ENCODE data around the gene OR6C70. TPM values are rescaled to one million over a fixed set of nuclear protein-coding genes. Genes with fewer than 3 reads are reported as not detected.
"Not testable (repeated sequence)": the region's sequence is repeated elsewhere in the genome, so short reads cannot be mapped to it uniquely, and the experiment has no call there.

OR6C70 gene
- polyA plus RNA-seq, 4 donors: not detected

DNA sequence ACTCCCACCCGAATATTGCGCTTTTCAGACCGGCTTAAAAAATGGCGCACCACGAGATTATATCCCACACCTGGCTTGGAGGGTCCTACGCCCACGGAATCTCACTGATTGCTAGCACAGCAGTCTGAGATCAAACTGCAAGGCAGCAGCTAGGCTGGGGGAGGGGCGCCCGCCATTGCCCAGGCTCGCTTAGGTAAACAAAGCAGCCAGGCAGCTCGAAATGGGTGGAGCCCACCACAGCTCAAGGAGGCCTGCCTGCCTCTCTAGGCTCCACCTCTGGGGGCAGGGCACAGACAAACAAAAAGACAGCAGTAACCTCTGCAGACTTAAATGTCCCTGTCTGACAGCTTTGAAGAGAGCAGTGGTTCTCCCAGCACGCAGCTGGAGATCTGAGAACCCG lies 14.3 kb upstream of the OR6C70 start:
- FAIRE-seq; H3K27me3 ChIP-seq (ENCODE audit: control insufficient read depth in 3 of 3, insufficient read depth in 3 of 3, low read length in 3 of 3); DNase-seq; H3K4me3 ChIP-seq (ENCODE audit: low read depth in 1 of 3, low read length in 3 of 3); H3K36me3 ChIP-seq (ENCODE audit: control insufficient read depth in 3 of 3, insufficient read depth in 2 of 3, low read depth in 1 of 3, low read length in 3 of 3); H3K9me3 ChIP-seq (ENCODE audit: control insufficient read depth in 2 of 2, insufficient read depth in 1 of 2, low read depth in 1 of 2, low read length in 1 of 2); H3K27ac ChIP-seq (ENCODE audit: low read depth in 1 of 3, low read length in 2 of 3); H3K4me1 ChIP-seq (ENCODE audit: control insufficient read depth in 3 of 3, insufficient read depth in 2 of 3, low read depth in 1 of 3, low read length in 2 of 3): not testable (repeated sequence)
- WGBS, 3 donors: 53 to 78% (median 77%) methylated on average over 6 to 13 of the region's 13 CpGs

DNA sequence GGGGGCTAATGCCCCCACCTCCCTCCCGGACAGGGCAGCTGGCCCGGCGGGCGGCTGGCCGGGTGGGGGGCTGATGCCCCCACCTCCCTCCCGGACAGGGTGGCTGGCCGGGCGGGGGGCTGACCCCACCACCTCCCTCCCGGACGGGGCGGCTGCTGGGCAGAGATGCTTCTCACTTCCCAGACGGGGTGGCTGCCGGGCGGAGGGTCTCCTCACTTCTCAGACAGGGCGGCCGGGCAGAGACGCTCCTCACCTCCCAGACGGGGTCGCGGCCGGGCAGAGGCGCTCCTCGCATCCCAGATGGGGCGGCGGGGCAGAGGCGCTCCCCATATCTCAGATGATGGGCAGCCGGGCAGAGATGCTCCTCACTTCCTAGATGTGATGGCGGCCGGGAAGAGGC lies 9.2 kb upstream of the OR6C70 start:
- WGBS, 3 donors: 92 to 94% (median 94%) methylated on average over 18 to 29 of the region's 29 CpGs
- not testable (repeated sequence) for H3K4me3 ChIP-seq (ENCODE audit: low read depth in 1 of 3, low read length in 3 of 3); H3K9me3 ChIP-seq (ENCODE audit: control insufficient read depth in 2 of 2, insufficient read depth in 1 of 2, low read depth in 1 of 2, low read length in 1 of 2); FAIRE-seq; H3K27ac ChIP-seq (ENCODE audit: low read depth in 1 of 3, low read length in 2 of 3); DNase-seq; H3K27me3 ChIP-seq (ENCODE audit: control insufficient read depth in 3 of 3, insufficient read depth in 3 of 3, low read length in 3 of 3); H3K36me3 ChIP-seq (ENCODE audit: control insufficient read depth in 3 of 3, insufficient read depth in 2 of 3, low read depth in 1 of 3, low read length in 3 of 3); H3K4me1 ChIP-seq (ENCODE audit: control insufficient read depth in 3 of 3, insufficient read depth in 2 of 3, low read depth in 1 of 3, low read length in 2 of 3)

DNA sequence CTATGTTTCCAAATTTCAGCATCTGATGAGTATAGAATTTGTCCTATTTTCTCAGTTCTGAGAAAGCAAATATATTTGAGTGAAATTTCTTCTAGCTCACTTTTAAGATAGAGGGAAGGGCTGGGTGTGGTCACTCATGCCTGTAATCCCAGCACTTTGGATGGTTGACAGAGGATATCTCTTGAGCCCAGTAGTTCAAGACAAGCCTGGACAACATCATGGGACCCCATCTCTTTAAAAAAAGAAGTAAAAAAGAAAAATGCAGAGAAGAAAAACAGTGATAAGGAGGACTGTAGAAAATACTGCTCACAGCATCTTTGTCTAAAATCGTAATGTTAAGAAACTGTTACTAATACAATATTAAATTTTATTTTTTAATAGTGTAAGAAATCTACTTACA lies 2.3 kb upstream of the OR6C70 start:
- FAIRE-seq (no peak), DNase-seq (no peak)
- Histone ChIP-seq H3K27ac (ENCODE audit: low read depth in 1 of 3, low read length in 2 of 3) (no peak overlapping the region), H3K4me1 (ENCODE audit: control insufficient read depth in 3 of 3, insufficient read depth in 2 of 3, low read depth in 1 of 3, low read length in 2 of 3) (no peaks in the 10 kb centered on the region), H3K9me3 (ENCODE audit: control insufficient read depth in 2 of 2, insufficient read depth in 1 of 2, low read depth in 1 of 2, low read length in 1 of 2) (no peaks in the 10 kb centered on the region), H3K4me3 (ENCODE audit: low read depth in 1 of 3, low read length in 3 of 3) (no peak overlapping the region), H3K27me3 (ENCODE audit: control insufficient read depth in 3 of 3, insufficient read depth in 3 of 3, low read length in 3 of 3) (no peaks in the 10 kb centered on the region), H3K36me3 (ENCODE audit: control insufficient read depth in 3 of 3, insufficient read depth in 2 of 3, low read depth in 1 of 3, low read length in 3 of 3) (no peaks in the 10 kb centered on the region)
- WGBS, 3 donors: 88 to 96% (median 93%) methylated on average over 1 of the region's 1 CpG

DNA sequence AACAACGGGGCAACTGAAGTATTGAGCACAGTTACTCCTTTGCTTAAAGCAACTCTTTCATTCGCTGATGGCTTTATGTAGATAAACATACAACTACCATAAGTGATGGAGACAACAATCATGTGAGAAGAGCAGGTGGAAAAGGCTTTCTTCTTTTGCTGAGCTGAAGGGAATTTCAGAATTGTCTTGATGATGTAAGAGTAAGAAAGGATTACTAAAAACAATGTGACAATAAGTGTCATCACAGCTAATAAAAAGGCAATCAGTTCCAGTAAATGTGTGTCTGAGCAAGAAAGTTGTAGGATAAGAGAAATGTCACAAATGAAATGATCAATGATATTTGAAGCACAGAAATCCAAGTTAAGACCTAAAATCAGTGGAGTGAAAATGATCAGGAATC lies 647 bp downstream of the OR6C70 start:
- Histone ChIP-seq H3K36me3 (ENCODE audit: control insufficient read depth in 3 of 3, insufficient read depth in 2 of 3, low read depth in 1 of 3, low read length in 3 of 3) (no peaks in the 10 kb centered on the region), H3K27me3 (ENCODE audit: control insufficient read depth in 3 of 3, insufficient read depth in 3 of 3, low read length in 3 of 3) (no peaks in the 10 kb centered on the region), H3K27ac (ENCODE audit: low read depth in 1 of 3, low read length in 2 of 3) (no peak overlapping the region), H3K4me1 (ENCODE audit: control insufficient read depth in 3 of 3, insufficient read depth in 2 of 3, low read depth in 1 of 3, low read length in 2 of 3) (no peaks in the 10 kb centered on the region), H3K9me3 (ENCODE audit: control insufficient read depth in 2 of 2, insufficient read depth in 1 of 2, low read depth in 1 of 2, low read length in 1 of 2) (no peaks in the 10 kb centered on the region), H3K4me3 (ENCODE audit: low read depth in 1 of 3, low read length in 3 of 3) (no peak overlapping the region)
- WGBS, 3 donors: 65 to 69% (median 69%) methylated on average over 2 of the region's 2 CpGs
- FAIRE-seq (no peak), DNase-seq (no peak)

DNA sequence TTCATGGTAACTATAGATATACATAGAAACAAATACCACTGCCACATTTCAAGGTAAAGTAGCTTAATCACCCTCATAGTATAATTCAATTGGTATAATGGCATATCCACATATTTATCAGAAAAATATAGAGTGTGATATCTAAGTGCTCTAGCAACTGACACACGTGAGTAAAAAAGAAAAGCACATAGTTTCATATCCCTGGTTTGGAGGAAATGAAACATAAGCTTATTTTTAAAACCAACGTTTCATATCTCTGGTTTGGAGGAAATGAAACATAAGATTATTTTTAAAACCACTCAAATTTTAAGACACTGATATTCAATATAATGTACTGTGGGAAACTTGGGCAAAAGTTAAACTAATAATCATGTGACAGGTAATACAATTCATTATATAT lies 2.1 kb downstream of the OR6C70 start:
- FAIRE-seq (no peak), DNase-seq (no peak)
- H3K27me3 ChIP-seq (ENCODE audit: control insufficient read depth in 3 of 3, insufficient read depth in 3 of 3, low read length in 3 of 3): no peaks in the 10 kb centered on the region
- H3K4me1 ChIP-seq (ENCODE audit: control insufficient read depth in 3 of 3, insufficient read depth in 2 of 3, low read depth in 1 of 3, low read length in 2 of 3): no peaks in the 10 kb centered on the region
- no peaks in the 10 kb centered on the region for H3K9me3 ChIP-seq (ENCODE audit: control insufficient read depth in 2 of 2, insufficient read depth in 1 of 2, low read depth in 1 of 2, low read length in 1 of 2)
- WGBS, 3 donors: 27 to 48% (median 38%) methylated on average over 2 of the region's 2 CpGs
- no peak overlapping the region for H3K27ac ChIP-seq (ENCODE audit: low read depth in 1 of 3, low read length in 2 of 3)
- H3K4me3 ChIP-seq (ENCODE audit: low read depth in 1 of 3, low read length in 3 of 3): no peak overlapping the region
- no peaks in the 10 kb centered on the region for H3K36me3 ChIP-seq (ENCODE audit: control insufficient read depth in 3 of 3, insufficient read depth in 2 of 3, low read depth in 1 of 3, low read length in 3 of 3)

DNA sequence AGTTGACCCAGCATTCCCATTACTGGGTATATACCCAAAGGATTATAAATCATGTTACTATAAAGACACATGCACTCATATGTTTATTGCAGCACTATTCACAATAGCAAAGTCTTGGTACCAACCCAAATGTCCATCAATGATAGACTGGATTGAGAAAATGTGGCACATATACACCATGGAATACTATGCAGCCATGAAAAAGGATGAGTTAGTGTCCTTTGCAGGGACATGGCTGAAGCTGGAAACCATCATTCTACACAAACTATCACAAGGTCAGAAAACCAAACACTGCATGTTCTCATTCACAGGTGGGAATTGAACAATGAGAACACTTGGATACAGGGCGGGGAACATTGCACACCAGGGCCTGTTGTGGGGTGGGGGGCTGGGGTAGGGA lies 5.0 kb downstream of the OR6C70 start:
- not testable (repeated sequence) for H3K27me3 ChIP-seq (ENCODE audit: control insufficient read depth in 3 of 3, insufficient read depth in 3 of 3, low read length in 3 of 3); H3K9me3 ChIP-seq (ENCODE audit: control insufficient read depth in 2 of 2, insufficient read depth in 1 of 2, low read depth in 1 of 2, low read length in 1 of 2); FAIRE-seq; H3K27ac ChIP-seq (ENCODE audit: low read depth in 1 of 3, low read length in 2 of 3); DNase-seq; H3K4me3 ChIP-seq (ENCODE audit: low read depth in 1 of 3, low read length in 3 of 3); H3K36me3 ChIP-seq (ENCODE audit: control insufficient read depth in 3 of 3, insufficient read depth in 2 of 3, low read depth in 1 of 3, low read length in 3 of 3); H3K4me1 ChIP-seq (ENCODE audit: control insufficient read depth in 3 of 3, insufficient read depth in 2 of 3, low read depth in 1 of 3, low read length in 2 of 3)
- 87 to 91% (median 91%) methylated on average over 1 of the region's 1 CpG for WGBS, 3 donors

DNA sequence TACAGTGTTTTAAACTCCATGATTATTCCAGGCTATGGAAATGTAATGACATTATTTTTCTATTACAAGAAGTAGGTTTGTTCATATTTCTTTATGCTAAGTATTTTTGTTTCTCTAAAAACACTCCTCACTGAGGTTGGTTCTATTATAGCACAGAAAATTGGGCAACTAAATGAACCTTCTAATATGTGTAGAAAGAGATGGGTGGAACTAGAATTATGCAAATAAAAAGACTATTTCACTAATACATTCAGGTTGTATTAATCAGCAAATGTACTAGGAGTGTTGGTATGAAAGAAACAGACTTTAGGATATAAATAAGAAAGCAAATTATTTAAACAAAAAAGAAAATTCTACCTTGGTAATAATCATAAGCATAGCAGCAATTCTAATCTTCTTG lies 21.1 kb downstream of the OR6C70 start:
- H3K36me3 ChIP-seq (ENCODE audit: control insufficient read depth in 3 of 3, insufficient read depth in 2 of 3, low read depth in 1 of 3, low read length in 3 of 3): no peaks in the 10 kb centered on the region
- H3K27ac ChIP-seq (ENCODE audit: low read depth in 1 of 3, low read length in 2 of 3): no peak overlapping the region
- no peaks in the 10 kb centered on the region for H3K4me1 ChIP-seq (ENCODE audit: control insufficient read depth in 3 of 3, insufficient read depth in 2 of 3, low read depth in 1 of 3, low read length in 2 of 3)
- DNase-seq (no peak), FAIRE-seq (no peak)
- no peaks in the 10 kb centered on the region for H3K27me3 ChIP-seq (ENCODE audit: control insufficient read depth in 3 of 3, insufficient read depth in 3 of 3, low read length in 3 of 3)
- no peaks in the 10 kb centered on the region for H3K9me3 ChIP-seq (ENCODE audit: control insufficient read depth in 2 of 2, insufficient read depth in 1 of 2, low read depth in 1 of 2, low read length in 1 of 2)
- no peak overlapping the region for H3K4me3 ChIP-seq (ENCODE audit: low read depth in 1 of 3, low read length in 3 of 3)

DNA sequence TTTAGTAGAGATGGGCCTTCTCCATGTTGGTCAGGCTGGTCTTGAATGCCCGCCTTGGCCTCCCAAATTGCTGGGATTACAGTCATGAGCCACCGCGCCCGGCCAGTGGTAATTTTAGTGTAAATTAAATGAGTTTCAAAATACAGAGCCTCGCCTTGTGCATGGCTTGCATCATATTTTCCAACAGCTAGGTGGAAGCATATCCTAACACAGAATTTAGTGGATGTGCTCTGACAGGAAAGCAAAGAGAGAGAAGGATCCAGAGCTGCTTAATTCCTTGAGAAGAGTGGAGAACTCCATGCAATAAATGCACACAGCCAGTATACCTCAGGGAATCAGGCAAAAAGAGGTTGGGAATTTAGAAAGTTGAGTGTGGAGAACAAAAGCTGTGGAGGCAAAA lies 23.6 kb downstream of the OR6C70 start:
- Histone ChIP-seq H3K4me3 (ENCODE audit: low read depth in 1 of 3, low read length in 3 of 3) (no peak overlapping the region), H3K36me3 (ENCODE audit: control insufficient read depth in 3 of 3, insufficient read depth in 2 of 3, low read depth in 1 of 3, low read length in 3 of 3) (no peaks in the 10 kb centered on the region), H3K27me3 (ENCODE audit: control insufficient read depth in 3 of 3, insufficient read depth in 3 of 3, low read length in 3 of 3) (no peaks in the 10 kb centered on the region), H3K4me1 (ENCODE audit: control insufficient read depth in 3 of 3, insufficient read depth in 2 of 3, low read depth in 1 of 3, low read length in 2 of 3) (no peaks in the 10 kb centered on the region), H3K9me3 (ENCODE audit: control insufficient read depth in 2 of 2, insufficient read depth in 1 of 2, low read depth in 1 of 2, low read length in 1 of 2) (no peaks in the 10 kb centered on the region), H3K27ac (ENCODE audit: low read depth in 1 of 3, low read length in 2 of 3) (no peak overlapping the region)
- FAIRE-seq (no peak), DNase-seq (peak in 1 of 2 donors; percentile 35)
- WGBS, 3 donors: 52 to 79% (median 63%) methylated on average over 5 of the region's 5 CpGs

DNA sequence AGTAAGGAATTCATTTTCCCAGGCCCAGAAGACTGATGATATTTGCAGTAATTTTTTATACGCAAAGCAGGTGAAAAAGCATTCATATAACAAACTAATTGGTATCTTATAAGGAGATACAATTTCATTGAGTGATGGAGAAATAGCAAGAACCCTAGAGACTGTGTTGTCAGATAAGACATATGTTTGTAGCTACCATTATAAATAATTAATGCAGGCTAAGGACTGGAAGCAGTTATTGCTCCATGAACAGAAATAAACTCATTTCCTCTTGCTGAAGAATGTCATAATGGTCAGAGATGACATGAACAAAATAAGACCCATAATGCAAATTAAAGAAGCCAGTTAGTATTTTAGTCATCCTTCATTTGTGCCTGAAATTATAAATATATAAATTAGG lies 24.6 kb downstream of the OR6C70 start:
- no peaks in the 10 kb centered on the region for H3K9me3 ChIP-seq (ENCODE audit: control insufficient read depth in 2 of 2, insufficient read depth in 1 of 2, low read depth in 1 of 2, low read length in 1 of 2)
- 98 to 100% (median 98%) methylated on average over 1 of the region's 1 CpG for WGBS, 3 donors
- H3K4me3 ChIP-seq (ENCODE audit: low read depth in 1 of 3, low read length in 3 of 3): no peak overlapping the region
- no peak for FAIRE-seq
- DNase-seq: no peak
- no peaks in the 10 kb centered on the region for H3K36me3 ChIP-seq (ENCODE audit: control insufficient read depth in 3 of 3, insufficient read depth in 2 of 3, low read depth in 1 of 3, low read length in 3 of 3)
- no peaks in the 10 kb centered on the region for H3K4me1 ChIP-seq (ENCODE audit: control insufficient read depth in 3 of 3, insufficient read depth in 2 of 3, low read depth in 1 of 3, low read length in 2 of 3)
- H3K27ac ChIP-seq (ENCODE audit: low read depth in 1 of 3, low read length in 2 of 3): no peak overlapping the region
- H3K27me3 ChIP-seq (ENCODE audit: control insufficient read depth in 3 of 3, insufficient read depth in 3 of 3, low read length in 3 of 3): no peaks in the 10 kb centered on the region

Measured in small intestine (tissue), 7 donors.